ENCODE results near the gene POLR1C. TPM values are rescaled to one million over a fixed set of nuclear protein-coding genes. Genes with fewer than 3 reads are reported as not detected.
"Not testable (repeated sequence)": the region's sequence is repeated elsewhere in the genome, so short reads cannot be mapped to it uniquely, and the experiment has no call there.

The POLR1C gene
- total RNA-seq, 2 experiments from 2014 or later: 46.6 to 47.8 TPM

GRCh38 chr6:43497689-43498088, 19.2 kb upstream of the POLR1C start:
- Mint-ChIP-seq H3K27me3 (no peaks in the 10 kb centered on the region), H3K27ac (no peak overlapping the region), H3K36me3 (ENCODE audit: low read depth) (peaks cover 64% of the 10 kb centered on the region), H3K4me1 (ENCODE audit: low read depth) (peaks cover 31% of the 10 kb centered on the region), H3K4me3 (no peak overlapping the region), H3K9me3 (no peaks in the 10 kb centered on the region)
- no peak for TF ChIP-seq CTCF (IDR thresholded peaks at IDR 0.05)
- Histone ChIP-seq H3K4me3 (ENCODE audit: low read length) (no peak overlapping the region), H3K36me3 (ENCODE audit: insufficient read depth, low read length) (peaks cover 56% of the 10 kb centered on the region), H3K27me3 (ENCODE audit: control insufficient read depth in 1 of 2, insufficient read depth in 2 of 2, low read length in 2 of 2) (no peaks in the 10 kb centered on the region), H3K4me1 (ENCODE audit: insufficient read depth, low read length) (peaks cover 23% of the 10 kb centered on the region), H3K27ac (ENCODE audit: low read depth in 1 of 2, low read length in 2 of 2) (no peak overlapping the region), H3K9me3 (ENCODE audit: control insufficient read depth in 1 of 2, insufficient read depth in 1 of 2, low read length in 2 of 2) (no peaks in the 10 kb centered on the region)
- intact Hi-C loops (cut with DNase I, micrococcal nuclease): no loop called here
- ATAC-seq (ENCODE audit: poor library complexity) (no peak), DNase-seq (no peak)
- ChIA-PET POLR2A (no interaction called here), CTCF (interaction anchor here (0.5 to 0.6 kb wide), 2 partner anchors 190 to 585 kb away, joined by 3 read pairs; no protein-coding TSS in a partner anchor)

- peaks cover 66% of the 10 kb centered on the region for H3K36me3 Mint-ChIP-seq (ENCODE audit: low read depth)
- intact Hi-C loops (cut with DNase I, micrococcal nuclease); H3K4me3 ChIP-seq (ENCODE audit: low read length); H3K4me3 Mint-ChIP-seq; H3K27me3 Mint-ChIP-seq; DNase-seq; ATAC-seq (ENCODE audit: poor library complexity); H3K9me3 Mint-ChIP-seq; H3K27ac ChIP-seq (ENCODE audit: low read depth in 1 of 2, low read length in 2 of 2); H3K9me3 ChIP-seq (ENCODE audit: control insufficient read depth in 1 of 2, insufficient read depth in 1 of 2, low read length in 2 of 2); H3K27me3 ChIP-seq (ENCODE audit: control insufficient read depth in 1 of 2, insufficient read depth in 2 of 2, low read length in 2 of 2); H3K27ac Mint-ChIP-seq: not testable (repeated sequence)
- Histone ChIP-seq H3K4me1 (ENCODE audit: insufficient read depth, low read length) (peaks cover 23% of the 10 kb centered on the region), H3K36me3 (ENCODE audit: insufficient read depth, low read length) (peaks cover 62% of the 10 kb centered on the region)
- CTCF ChIA-PET: interaction anchor here (0.5 to 0.6 kb wide), 2 partner anchors 191 to 585 kb away, joined by 3 read pairs; no protein-coding TSS in a partner anchor
- H3K4me1 Mint-ChIP-seq (ENCODE audit: low read depth): peaks cover 25% of the 10 kb centered on the region
- POLR2A ChIA-PET: interaction anchor here (0.6 kb wide), 1 partner anchor 8 kb away, joined by 4 read pairs; no protein-coding TSS in a partner anchor
Measured at GRCh38 chr6:43498291-43498690, 18.6 kb upstream of the POLR1C start.

- H3K27ac Mint-ChIP-seq: no peak overlapping the region
- peaks cover 17% of the 10 kb centered on the region for H3K4me1 ChIP-seq (ENCODE audit: insufficient read depth, low read length)
- H3K9me3 Mint-ChIP-seq: no peaks in the 10 kb centered on the region
- ATAC-seq (ENCODE audit: poor library complexity) (no peak), DNase-seq (no peak)
- no peak overlapping the region for H3K4me3 Mint-ChIP-seq
- peaks cover 16% of the 10 kb centered on the region for H3K4me1 Mint-ChIP-seq (ENCODE audit: low read depth)
- POLR2A ChIA-PET: no interaction called here
- CTCF ChIA-PET: no interaction called here
- H3K27me3 Mint-ChIP-seq: no peaks in the 10 kb centered on the region
- H3K36me3 Mint-ChIP-seq (ENCODE audit: low read depth): peaks cover 69% of the 10 kb centered on the region
- no peak for TF ChIP-seq CTCF (IDR thresholded peaks at IDR 0.05)
- peaks cover 68% of the 10 kb centered on the region for H3K36me3 ChIP-seq (ENCODE audit: insufficient read depth, low read length)
- no peak overlapping the region for H3K27ac ChIP-seq (ENCODE audit: low read depth in 1 of 2, low read length in 2 of 2)
- no peaks in the 10 kb centered on the region for H3K27me3 ChIP-seq (ENCODE audit: control insufficient read depth in 1 of 2, insufficient read depth in 2 of 2, low read length in 2 of 2)
- no peaks in the 10 kb centered on the region for H3K9me3 ChIP-seq (ENCODE audit: control insufficient read depth in 1 of 2, insufficient read depth in 1 of 2, low read length in 2 of 2)
- intact Hi-C loops (cut with DNase I, micrococcal nuclease): no loop called here
- no peak overlapping the region for H3K4me3 ChIP-seq (ENCODE audit: low read length)
Measured at GRCh38 chr6:43499028-43499815, 17.7 kb upstream of the POLR1C start.
